ENCODE data around the gene RAB3GAP2. TPM values are rescaled to one million over a fixed set of nuclear protein-coding genes. Genes with fewer than 3 reads are reported as not detected.
A peak's percentile ranks its signal among the peaks of the same experiment; 100 is the strongest.
"Not testable (repeated sequence)": the region's sequence is repeated elsewhere in the genome, so short reads cannot be mapped to it uniquely, and the experiment has no call there.

Gene RAB3GAP2
- total RNA-seq, 3 donors from 2014 or later = 30.9 to 43.2 (median 42.3) TPM

DNA sequence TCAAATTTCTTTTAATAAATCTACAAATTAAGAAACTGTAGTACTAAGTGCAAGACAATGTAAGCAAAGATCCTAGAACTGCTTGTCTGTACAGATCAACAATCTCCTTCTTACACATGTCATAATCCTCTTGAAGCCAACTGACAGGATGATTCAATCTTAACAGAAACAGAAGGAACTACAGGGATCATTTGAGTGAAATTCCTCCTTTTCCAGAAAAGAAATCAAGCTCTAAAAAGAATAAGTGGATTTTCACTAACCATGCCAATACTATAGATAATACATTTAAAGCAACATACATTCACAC lies 53.2 kb downstream of the RAB3GAP2 start:
- Histone ChIP-seq H3K4me3 (no peak overlapping the region), H3K4me1 (no peaks in the 10 kb centered on the region), H3K27ac (no peak overlapping the region), H3K9me3 (no peaks in the 10 kb centered on the region), H3K27me3 (no peaks in the 10 kb centered on the region), H3K36me3 (no peaks in the 10 kb centered on the region)
- DNase-seq (ENCODE audit: low spot score in 2 of 2) = no peak
- intact Hi-C loops (cut with DNase I; ENCODE audit: low total_unique reads) = no loop called here
- TF ChIP-seq POLR2AphosphoS5 (IDR thresholded peaks at IDR 0.05) (no peak), POLR2A (IDR thresholded peaks at IDR 0.05) (no peak)
- TF ChIP-seq, protein P1, sequence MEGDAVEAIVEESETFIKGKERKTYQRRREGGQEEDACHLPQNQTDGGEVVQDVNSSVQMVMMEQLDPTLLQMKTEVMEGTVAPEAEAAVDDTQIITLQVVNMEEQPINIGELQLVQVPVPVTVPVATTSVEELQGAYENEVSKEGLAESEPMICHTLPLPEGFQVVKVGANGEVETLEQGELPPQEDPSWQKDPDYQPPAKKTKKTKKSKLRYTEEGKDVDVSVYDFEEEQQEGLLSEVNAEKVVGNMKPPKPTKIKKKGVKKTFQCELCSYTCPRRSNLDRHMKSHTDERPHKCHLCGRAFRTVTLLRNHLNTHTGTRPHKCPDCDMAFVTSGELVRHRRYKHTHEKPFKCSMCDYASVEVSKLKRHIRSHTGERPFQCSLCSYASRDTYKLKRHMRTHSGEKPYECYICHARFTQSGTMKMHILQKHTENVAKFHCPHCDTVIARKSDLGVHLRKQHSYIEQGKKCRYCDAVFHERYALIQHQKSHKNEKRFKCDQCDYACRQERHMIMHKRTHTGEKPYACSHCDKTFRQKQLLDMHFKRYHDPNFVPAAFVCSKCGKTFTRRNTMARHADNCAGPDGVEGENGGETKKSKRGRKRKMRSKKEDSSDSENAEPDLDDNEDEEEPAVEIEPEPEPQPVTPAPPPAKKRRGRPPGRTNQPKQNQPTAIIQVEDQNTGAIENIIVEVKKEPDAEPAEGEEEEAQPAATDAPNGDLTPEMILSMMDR (IDR thresholded peaks at IDR 0.05) = no peak

DNA sequence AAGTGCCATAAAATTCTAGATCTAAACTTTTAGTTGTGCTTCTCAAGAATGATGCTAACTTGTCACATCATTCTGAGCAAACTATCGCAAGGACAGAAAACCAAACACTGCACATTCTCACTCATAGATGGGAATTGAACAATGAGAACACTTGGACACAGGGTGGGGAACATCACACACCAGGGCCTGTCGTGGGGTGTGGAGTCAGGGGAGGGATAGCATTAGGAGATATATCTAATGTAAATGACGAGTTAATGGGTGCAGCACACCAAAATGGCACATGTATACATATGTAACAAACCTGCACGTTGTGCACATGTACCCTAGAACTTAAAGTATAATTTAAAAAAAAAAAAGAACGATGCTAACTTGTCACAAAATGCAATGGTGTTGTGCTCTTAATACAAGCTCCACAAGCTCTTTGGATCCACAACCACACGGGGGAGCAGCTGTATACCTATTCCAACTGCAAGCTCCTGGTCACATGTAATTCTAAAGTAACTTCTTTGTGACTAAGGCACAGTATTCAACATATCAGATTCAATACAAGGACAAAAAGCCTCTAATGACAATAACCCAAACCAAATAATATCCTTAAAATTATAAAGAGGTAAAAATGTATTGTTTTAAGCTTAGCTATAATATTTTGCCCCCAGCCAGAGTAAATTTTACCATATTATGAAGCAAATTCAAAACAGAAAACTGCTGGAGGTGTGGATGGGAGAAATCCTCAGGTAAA lies 53.7 kb downstream of the RAB3GAP2 start:
- H3K9me3 ChIP-seq; H3K27me3 ChIP-seq; H3K4me3 ChIP-seq; intact Hi-C loops (cut with DNase I; ENCODE audit: low total_unique reads); H3K4me1 ChIP-seq; H3K27ac ChIP-seq; H3K36me3 ChIP-seq: not testable (repeated sequence)
- TF ChIP-seq, protein P1 (IDR thresholded peaks at IDR 0.05) = peak in 2 of 3 donors; percentile 29 to 46
- DNase-seq (ENCODE audit: low spot score in 2 of 2) = peak in 1 of 2 donors; percentile 47

DNA sequence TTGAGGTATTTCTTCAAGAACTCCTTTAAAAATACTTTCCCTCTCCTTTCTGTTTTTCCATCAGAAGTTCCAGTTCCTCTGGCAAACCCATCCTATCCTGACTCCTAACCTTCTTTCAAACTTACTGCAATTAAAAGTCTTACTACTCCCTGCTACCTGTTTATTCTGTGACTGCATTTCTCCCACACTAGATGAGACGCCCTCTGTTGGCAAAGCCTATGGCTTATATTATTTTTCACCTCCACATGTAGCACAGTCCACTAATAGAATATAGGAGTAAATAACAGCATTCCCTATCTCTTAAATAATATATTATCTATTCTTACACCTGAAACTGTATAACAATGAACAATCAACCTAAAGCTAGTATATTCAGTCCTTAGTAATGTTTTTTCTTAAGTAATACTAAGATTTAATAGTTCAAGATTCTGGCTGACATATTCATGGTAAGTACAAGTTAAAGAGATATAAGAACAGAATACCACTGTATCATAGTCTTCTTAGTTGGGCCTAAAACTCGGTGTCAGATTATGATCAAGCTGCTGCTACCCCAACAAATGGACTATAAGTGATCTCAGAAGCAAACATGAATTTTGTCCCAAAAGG lies 54.8 kb downstream of the RAB3GAP2 start:
- H3K27me3 ChIP-seq = no peaks in the 10 kb centered on the region
- no peak for DNase-seq (ENCODE audit: low spot score in 2 of 2)
- intact Hi-C loops (cut with DNase I; ENCODE audit: low total_unique reads) = no loop called here
- TF ChIP-seq POLR2A (IDR thresholded peaks at IDR 0.05) = no peak
- TF ChIP-seq, protein P1 (IDR thresholded peaks at IDR 0.05) = peak in 1 of 3 donors; percentile 10
- H3K36me3 ChIP-seq = no peaks in the 10 kb centered on the region
- no peaks in the 10 kb centered on the region for H3K4me1 ChIP-seq
- H3K9me3 ChIP-seq = no peaks in the 10 kb centered on the region
- H3K27ac ChIP-seq = no peak overlapping the region
- H3K4me3 ChIP-seq = no peak overlapping the region

DNA sequence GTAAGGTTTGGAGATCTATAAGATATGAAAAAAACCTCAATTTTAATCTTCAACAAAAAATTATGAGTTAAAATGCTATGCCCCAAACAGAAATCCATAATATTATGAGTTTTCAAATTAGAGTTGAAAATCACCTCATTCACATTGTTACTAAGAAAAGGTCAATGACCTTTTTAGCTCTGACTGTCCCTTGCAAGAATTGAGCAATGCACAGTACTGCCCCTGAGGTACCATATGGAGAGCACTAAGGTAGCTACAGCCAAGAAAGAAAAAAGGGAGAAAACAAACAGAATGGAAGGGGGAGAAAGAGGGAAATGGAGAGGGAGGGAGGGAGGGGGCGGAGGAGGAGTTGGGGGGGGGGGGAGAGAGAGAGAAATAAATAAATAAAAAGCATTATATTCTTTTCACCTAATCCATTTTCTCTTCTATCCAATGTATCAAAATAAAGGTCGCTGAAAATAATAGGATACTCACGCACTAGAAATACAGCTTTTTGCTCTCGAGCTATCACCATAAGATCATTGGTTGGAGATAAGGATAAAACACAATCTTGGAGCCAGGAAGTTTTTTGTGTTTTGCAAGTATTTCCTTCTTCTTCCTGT lies 58.8 kb downstream of the RAB3GAP2 start:
- Histone ChIP-seq H3K4me3 (no peak overlapping the region), H3K27ac (no peak overlapping the region), H3K27me3 (no peaks in the 10 kb centered on the region), H3K4me1 (no peaks in the 10 kb centered on the region), H3K36me3 (no peaks in the 10 kb centered on the region), H3K9me3 (no peaks in the 10 kb centered on the region)
- TF ChIP-seq POLR2AphosphoS5 (IDR thresholded peaks at IDR 0.05) (no peak), POLR2A (IDR thresholded peaks at IDR 0.05) (no peak)
- TF ChIP-seq, protein P1 (IDR thresholded peaks at IDR 0.05) = no peak
- intact Hi-C loops (cut with DNase I; ENCODE audit: low total_unique reads) = no loop called here
- no peak for DNase-seq (ENCODE audit: low spot score in 2 of 2)

DNA sequence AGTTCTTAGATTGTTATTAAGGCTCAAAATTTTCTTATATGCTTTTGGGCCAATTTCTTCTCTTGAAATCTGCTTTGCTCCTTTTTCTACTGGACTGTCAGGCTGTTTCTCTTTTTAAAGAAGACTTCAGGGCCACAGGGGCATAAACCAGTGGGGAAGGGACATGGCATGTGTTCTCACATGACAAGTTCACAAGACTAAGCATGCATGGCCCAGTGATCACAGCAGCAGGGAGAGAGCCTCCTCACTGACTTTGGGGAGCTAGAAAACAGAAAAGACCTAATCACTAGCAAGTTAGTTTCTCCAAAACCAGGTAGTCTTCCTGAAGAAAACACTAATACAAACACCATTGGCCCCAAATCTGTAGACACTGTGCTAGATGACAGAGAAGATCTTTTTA lies 64.8 kb downstream of the RAB3GAP2 start:
- H3K4me1 ChIP-seq = no peaks in the 10 kb centered on the region
- H3K36me3 ChIP-seq = no peaks in the 10 kb centered on the region
- TF ChIP-seq POLR2A (IDR thresholded peaks at IDR 0.05) (no peak), POLR2AphosphoS5 (IDR thresholded peaks at IDR 0.05) (no peak)
- TF ChIP-seq, protein P1 (IDR thresholded peaks at IDR 0.05) = no peak
- H3K4me3 ChIP-seq = no peak overlapping the region
- intact Hi-C loops (cut with DNase I; ENCODE audit: low total_unique reads) = no loop called here
- no peaks in the 10 kb centered on the region for H3K27me3 ChIP-seq
- H3K9me3 ChIP-seq = no peaks in the 10 kb centered on the region
- DNase-seq (ENCODE audit: low spot score in 2 of 2) = no peak
- H3K27ac ChIP-seq = no peak overlapping the region

DNA sequence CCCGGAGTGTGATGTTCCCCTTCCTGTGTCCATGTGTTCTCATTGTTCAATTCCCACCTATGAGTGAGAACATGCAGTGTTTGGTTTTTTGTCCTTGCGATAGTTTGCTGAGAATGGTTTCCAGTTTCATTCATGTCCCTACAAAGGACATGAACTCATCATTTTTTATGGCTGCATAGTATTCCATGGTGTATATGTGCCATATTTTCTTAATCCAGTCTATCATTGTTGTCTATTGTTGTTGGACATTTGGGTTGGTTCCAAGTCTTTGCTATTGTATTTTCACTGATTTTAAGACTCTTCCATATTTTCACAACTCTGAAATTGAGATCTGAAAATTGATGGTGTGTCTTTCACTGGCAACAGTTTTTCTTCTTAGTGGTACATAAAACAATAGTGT lies 67.5 kb downstream of the RAB3GAP2 start:
- H3K27ac ChIP-seq; H3K27me3 ChIP-seq; H3K4me1 ChIP-seq; H3K36me3 ChIP-seq; H3K9me3 ChIP-seq; intact Hi-C loops (cut with DNase I; ENCODE audit: low total_unique reads); H3K4me3 ChIP-seq; DNase-seq (ENCODE audit: low spot score in 2 of 2): not testable (repeated sequence)
